ENCODE data around the gene SFT2D1.
A peak's percentile ranks its signal among the peaks of the same experiment; 100 is the strongest.

Gene SFT2D1

DNA sequence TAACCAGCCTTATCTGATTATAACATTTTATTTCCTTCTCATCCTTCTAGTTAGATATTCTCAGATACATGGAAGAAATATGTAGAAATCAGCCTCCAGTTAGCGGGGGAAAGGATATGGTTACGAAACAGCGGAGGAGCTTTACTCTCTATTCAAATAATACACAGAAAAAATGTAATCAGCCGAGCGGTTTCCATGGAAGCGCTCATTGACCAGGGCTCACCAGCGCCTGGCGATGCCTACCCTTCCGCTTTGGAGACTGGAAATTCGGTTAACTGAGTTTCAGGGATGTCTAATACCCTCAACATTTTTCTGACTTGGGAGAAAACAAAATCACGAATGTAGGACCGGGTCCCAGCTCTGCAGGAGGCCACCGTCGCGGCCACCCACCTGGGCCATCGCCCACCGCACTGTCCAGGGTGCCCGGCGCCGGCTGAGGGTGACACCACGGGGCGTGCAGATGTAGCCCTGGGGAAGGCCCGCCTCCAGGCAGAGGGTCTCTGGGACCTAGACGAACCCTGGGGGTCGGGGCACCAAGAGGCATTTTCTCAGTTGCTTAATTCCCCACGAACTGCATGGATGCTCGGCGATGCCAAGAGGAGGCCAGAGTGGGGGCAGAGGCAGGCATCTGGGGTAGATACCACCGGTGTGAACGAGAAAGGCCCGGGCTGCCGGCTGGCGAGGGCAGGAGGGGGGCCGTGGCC lies 35.8 kb downstream of the SFT2D1 start:
- peak; percentile 78 for DNase-seq

DNA sequence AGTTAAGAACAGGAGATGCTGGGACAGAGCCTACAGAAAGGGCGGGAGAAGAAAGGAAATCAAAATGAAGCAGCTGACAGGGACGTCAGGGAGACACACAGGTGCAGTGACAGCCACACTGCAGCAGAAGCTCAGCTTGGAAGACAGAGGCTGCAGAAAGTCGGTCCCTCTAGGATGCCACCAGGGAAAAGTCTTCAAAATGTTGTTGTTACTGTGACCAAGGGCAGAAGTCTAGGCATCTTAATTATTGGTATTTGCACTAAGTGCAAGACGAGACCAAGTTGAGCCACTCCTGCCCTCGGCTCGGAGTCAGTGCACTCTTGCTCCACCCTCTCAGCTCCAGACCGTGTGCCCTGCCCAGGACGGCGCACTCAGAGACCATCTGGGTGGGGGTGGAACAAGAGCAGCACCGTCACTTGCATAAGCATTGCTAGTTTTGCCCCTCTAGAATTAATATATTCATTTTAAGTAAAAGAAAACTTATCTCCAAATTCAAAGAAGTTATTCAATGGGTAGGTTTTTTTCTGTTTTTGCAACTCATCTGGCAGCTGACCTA lies 36.7 kb downstream of the SFT2D1 start:
- peak; percentile 61 for DNase-seq

DNA sequence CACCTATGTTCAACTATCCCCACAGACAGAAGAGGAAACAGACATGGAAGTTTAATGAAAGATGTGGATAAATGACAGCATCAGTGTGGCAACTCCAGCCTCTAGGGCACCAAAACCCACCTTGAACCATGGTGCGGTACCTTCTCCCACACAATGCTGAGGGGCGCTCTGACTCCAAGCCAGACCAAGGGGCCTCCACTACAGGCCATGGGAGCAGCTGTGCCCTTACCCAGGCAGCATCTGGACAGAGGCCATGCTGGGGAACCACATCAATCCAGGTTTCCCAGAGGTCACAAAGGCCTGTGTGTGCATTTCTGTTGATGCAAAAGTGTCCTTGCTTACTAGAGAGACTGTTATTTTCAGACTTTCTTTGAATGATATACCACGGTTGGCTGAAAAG lies 38.2 kb downstream of the SFT2D1 start:
- DNase-seq = no peak

DNA sequence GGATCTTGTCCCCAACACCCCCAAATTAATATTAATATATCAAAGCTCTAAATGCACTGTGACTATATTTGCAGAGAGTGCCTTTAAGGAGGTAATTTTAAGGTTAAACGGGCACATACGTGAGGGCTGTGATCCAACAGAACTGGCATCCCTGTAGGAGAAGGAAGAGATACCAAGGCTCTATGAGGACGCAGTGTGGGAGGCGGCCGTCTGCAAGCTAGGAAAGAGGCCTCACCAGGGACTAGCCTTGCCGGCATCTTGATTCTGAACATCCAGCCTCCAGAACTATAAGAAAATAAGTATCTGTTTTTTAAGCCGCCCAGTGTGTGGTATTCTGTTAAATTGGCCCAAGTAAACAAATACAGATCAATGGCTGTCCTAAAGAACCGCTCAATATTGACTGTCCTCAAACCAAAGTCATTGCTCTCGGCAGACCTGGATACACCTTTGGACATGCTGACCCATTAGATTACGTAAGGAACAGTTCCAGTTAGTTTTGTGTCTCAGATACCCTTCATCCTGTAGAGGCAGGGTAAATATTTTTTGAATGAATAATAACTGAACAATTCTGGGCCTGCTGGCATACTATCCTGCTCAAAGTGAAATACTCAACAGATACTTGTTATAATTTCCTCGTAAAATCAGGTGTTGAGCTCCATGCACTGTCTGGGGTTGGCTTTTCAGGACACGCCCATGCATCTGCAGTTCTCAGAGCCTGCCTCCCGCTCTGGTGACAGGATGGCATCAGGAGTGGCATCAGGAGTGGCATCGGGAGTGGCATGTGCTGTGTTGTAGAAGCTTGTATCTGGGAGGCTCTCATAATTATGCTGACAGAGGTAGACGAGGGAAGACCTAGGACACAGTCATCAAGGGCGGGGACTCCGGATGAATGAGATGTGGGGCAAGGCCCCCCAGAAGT lies 40.5 kb downstream of the SFT2D1 start:
- no peak for DNase-seq

DNA sequence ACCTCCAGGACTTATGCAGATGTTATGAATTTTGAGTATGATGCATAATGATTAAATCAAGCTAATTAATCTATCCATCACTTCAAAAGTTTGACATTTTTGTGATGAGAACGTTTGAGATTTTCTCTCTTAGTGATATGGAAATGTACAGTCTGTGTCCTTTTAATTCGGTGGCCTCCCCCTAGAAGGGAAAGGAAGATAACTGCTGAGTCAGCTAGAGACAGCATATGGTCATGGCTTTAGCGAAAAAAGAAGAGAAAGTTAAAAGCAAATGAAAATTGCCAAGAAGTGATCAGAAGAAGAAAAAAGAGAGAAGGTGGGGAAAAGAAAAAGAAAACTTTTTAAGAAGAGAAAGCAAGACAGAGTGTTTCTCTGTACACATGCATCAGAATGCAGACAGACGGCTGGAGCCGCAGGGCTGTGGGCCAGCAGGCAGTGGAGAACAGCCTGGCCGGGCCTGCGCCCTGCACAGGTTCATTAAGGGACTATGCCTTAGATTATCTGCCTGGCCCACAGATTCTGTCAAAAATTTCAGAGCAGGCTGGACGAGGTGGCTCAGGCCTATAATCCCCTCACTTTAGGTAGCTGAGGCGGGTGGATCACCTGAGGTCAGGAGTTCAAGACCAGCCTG lies 41.9 kb downstream of the SFT2D1 start:
- no peak for DNase-seq

- DNase-seq = no peak
Measured at GRCh38 chr6:166297606-166298005, 44.7 kb downstream of the SFT2D1 start.

DNA sequence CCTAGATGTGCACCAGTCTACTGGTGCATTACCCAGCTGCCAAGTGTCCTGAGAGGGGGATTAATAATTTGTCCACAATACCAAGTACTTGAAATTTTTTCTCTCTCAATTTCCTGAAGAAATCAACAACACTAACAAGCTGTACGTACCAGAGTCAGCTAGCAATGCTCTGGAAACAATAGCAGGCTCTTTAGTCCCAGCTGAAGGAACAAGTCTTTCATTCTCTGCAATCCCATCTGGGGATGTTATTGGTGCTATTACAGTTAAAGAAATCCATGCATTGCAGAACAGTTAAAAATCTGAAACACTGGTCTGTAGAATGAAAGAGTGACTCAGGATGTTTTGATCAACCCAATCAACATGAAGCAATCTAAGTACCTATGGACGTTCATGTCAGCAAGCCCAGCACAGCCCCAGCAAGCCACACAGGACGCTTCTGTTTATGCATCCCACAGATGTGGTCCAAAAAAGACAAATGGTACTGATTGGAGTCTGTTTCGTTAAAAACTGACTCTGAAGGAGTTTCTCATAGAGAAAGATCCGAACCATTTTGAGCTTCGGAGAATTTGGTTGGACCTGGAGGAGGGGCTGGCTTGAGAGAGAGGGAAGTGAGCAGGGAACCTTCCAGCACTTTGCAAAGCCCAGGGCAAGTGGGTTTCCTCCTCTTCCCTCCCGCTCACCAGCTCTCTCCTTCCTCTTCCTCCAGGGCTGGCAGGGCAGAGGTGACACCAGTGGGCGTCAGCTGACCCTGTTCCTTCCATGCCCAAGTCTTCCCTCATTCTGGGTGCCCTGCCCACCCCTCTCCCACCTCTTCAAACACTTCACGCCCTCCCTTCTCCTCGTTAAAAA lies 46.1 kb downstream of the SFT2D1 start:
- DNase-seq = no peak

DNA sequence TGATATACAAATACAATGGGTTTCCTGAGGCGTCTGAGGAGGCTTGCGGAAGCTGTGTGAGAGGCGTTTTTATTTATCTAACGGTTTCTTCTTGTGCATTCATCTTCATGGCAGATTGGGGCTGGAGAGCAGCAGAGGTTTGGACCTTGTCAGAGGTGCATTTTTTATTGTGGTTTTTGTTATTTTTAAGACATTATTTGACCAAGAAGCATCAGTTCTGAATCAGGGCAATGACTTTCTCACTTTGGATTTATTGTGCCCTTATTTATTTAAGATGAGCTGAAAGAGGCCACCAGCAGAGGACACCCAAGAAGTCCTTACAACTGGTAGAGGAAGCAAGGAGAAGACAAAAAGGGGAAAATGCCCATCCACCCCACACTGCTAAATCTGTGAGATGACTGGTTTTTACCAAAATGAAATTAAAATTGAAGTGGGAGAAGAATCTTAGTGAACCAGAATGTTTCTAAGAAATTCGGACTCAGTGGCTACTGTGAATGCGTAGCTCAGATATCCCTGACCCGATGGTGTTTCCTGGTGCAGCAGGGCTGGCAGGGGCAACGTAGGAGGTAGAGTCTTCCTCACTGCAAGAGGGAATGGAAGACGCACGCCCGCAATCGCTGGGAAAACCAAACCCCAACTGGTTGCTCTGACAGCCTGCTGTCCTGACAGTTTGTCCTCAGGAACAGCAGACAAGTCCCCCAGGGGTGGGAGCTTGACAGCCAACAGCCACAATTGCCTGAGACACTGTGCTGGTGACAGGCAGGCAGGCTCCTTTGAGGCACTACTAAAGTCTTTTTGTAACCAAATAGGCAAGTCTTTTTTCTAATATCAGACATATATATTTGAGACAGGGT lies 48.4 kb downstream of the SFT2D1 start:
- DNase-seq = no peak

DNA sequence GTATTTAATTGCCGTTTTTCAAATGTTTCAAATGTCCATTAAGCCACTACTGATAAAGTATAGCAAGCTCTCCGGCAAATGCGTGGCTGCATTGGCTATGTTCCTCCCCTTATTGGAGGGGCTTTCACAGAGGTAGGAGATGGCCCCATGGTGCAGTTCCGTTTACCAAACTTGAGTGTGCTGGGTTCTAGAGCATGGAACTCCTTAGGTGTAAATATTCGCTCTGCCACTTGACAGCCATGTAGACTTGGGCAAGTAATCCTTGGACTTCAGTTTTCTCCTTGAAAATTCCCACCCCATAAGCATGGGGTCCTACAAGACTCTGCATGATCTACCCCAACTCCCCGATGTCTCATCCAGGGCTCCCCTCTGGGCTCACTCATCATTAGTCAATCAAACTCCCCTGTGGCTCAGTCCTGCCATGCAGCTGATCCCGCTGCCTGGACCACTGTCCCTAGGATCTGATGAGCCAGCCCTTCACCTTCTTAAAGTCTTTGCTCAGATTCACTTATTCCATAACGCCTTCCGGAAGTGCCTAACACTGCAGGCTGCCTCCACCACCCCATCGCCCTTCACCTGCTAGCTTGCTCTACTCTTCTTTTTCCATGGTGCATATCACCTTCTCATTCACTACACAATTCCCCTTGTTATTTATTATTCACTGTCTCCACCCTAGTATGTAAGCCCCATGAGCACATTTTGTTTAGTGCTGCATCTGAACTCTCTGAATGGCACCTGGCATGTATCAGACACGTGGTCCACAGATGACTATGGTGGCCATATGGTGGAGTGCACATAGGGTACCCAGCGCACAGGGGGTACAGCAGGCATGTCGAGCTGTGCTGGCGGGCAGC lies 52.9 kb downstream of the SFT2D1 start:
- no peak for DNase-seq

DNA sequence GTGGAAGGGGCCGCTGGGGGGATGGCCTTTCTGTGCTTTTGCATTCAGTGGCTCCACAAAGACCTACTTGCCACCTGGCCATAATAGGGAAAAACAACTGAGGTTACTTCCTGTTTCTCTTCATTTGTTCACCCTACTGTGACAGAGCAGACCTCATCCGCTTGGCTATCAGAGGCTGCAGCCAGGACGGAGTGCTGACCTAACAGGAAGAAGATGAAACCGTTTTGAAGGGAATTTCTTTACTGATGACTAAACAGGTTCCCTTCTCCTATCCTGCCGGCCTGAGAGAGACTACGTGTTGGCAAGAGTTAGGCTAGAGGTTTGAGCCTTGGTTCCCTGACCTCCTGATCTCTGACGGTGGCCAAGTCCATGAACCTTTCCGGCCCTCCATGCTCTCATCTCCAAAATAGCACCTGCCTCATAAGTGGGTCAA lies 55.5 kb downstream of the SFT2D1 start:
- no peak for DNase-seq

- DNase-seq = no peak
Measured at GRCh38 chr6:166285233-166285632, 57.1 kb downstream of the SFT2D1 start.

DNA sequence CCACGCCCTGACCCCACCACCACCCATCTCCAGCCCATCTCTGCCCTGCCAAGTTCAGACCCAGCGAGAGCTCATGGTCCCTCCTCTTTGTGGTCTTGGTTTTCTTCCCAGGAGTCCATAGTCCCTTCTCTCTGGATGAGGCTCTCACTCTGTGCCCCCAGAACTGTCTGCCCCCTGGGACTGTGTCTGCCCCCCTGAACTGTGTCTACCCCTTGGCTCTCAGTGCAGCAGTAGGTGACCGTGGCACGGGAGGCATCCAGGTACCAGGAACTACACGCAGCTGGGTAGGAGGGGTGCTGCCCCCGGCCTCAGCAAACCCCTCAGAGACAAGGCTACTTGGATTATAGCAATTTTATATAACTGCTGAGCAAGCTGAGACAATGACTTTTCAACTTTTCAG lies 57.7 kb downstream of the SFT2D1 start:
- DNase-seq = no peak

- DNase-seq = no peak
Measured at GRCh38 chr6:166282394-166283032, 59.8 kb downstream of the SFT2D1 start.

DNA sequence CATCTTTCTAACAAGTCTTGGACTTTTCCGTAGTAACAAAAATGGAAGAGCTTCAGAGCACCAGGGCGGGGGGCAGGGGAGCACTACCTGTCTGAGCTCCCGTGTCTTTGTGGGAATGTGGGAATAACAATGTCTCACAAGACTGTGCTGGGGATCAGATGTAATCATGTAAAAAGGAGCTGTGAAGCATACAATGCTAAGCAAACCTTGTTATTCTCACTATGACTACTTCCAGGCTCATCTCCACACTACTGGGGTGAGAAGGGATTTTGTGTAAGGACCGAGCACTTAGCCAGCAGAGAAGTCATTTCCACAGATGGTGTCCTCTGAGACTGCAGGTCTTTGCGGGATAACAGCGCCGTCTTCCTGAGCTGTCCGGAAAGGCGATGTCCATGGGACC lies 61.2 kb downstream of the SFT2D1 start:
- DNase-seq = no peak

- no peak for DNase-seq
Measured at GRCh38 chr6:166279393-166279679, 63.0 kb downstream of the SFT2D1 start.

DNA sequence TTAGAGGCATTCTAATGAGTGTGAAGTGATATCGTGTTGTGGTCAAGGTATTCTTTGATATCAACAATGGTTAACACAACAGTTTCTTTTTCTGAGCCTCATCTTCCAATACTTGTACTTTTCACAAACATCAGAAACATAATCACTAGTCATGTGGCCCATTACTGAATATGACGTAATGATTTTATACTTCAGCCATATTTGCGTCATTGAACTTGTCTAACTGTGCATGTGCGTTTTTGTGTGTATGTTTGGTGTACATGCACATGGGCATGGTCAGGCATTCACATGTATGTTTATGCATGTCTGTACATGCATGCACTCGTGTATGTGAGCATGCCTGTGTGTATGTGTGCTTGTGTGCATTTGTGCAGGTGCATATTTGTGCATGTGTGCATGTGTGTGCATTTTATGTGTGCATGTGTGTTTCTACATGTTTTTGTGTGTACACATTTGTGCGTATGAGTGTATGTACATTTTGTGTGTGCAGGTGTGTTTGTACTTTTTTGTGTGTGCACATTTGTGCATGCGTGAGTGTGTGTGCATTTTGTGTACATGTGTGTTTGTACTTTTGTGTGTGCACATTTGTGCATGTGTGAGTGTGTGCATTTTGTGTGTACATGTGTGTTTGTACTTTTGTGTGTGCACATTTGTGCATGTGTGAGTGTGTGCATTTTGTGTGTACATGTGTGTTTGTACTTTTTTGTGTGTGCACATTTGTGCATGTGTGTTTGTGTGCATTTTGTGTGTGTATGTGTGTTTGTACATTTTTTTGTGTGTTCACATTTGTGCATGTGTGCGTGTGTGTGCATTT lies 63.6 kb downstream of the SFT2D1 start:
- no peak for DNase-seq

DNA sequence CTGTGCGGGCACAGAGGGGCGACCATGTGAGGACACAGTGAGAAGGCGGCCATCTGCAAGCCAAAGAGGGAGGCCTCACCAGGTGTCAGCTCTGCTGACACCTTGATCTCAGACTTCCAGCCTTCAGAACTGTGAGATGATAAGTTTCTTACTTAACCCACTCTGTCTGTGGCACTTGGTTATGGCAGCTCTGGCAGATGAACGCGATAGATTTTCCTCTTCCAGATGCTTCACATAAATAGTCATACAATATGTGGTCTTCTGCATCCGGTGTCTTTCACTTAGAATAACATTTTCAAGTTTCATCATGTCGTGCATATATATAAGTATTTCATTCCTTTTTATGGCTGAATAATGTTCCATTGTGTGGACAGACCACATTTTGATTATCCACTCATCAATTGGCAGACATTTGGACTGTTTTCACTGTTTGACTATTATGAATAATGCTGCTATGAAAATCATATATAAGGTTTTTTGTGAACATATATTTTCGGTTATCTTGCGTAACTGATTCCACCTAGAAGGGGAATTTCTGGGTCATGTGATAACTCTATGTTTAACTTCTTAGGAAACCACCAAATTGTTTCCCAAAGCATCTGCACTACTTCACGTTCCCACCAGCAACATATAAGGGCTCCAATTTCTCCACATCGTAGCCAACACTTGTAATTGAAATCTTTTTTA lies 64.3 kb downstream of the SFT2D1 start:
- DNase-seq = no peak

DNA sequence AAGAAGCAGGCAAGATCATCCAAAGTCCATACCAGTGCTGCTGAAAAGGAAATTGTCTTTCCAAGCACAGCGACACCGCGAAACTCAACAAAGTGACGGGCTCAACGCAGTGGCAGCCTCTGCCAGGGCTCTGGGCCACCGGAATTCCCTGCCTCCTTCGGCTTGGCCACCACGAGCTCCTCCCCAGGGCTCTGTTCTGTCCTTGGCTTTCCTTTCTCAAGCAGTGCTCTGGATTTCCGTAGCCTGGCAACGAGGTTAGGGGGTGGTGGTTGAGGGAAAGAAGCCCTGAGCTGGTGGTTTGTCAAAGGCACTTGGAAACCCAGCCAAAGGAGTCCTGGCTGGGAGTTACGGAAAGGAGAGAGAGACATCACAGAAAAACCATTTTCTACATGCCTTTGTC lies 65.3 kb downstream of the SFT2D1 start:
- DNase-seq = no peak

DNA sequence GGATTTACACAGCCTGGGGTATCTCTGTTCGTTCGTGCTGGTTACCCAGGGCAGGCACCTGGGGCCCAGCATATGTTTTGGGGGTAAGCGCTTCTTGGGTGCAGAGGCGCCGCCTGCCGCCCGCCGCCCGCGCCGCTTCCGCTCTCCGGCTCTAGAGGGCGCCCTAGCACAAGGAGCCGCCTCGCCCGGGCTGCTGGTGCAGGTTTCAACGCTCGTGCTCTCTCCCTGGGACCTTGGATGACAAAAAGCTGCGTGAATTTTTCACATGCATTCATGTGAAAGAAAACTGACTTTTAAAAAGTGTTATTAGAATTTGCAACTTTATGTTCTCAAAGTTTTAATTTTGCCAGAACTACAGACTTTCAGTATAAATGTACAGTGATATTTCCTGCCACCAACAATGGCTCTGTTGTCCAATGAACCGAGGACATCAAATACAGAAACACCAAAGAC lies 66.6 kb downstream of the SFT2D1 start:
- peak; percentile 52 for DNase-seq
